ENCODE measurements around the gene ADAMTS20. TPM values are rescaled to one million over a fixed set of nuclear protein-coding genes. Genes with fewer than 3 reads are reported as not detected.
"Not testable (repeated sequence)": the region's sequence is repeated elsewhere in the genome, so short reads cannot be mapped to it uniquely, and the experiment has no call there.

The ADAMTS20 gene
- not detected for total RNA-seq

DNA sequence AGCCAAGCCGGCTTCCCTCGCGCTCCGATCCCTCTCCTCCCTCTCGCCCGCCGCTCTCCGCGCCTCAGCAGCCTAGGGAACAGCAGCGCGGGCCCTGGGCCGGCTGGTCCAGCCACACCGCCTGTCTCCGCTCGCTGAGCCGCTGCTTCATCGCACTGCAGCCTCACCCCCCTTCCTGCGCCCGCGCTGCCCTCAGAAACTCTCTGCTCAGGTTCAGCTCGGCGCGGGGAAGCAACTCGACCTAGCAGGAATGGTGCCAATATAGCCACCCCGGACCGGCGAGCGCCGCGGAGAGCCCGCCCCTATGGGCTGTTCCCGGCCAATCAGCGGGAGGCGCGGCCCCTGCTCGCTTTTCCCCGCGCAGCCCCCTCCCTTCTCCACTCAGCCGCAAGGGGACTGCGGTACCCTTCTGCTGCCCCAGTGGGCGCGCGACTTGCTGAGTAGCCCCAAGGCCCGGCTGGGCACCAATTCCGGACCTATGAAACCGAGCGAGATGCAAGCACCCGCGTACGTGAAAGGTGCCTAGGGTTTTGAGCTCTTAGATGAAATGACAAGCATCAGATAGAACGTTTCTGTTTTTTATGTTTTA is at the start of gene ADAMTS20:
ADAMTS20 (minus strand) TSS at position 233 of the 589 bp plus-strand sequence. CDS start 282 bp downstream, outside the sequence.
- DNase-seq (ENCODE audit: low spot score) (no peak), ATAC-seq (no peak)
- intact Hi-C loops (cut with DNase I) = no loop called here

- ATAC-seq (no peak), DNase-seq (ENCODE audit: low spot score) (no peak)
- intact Hi-C loops (cut with DNase I) = no loop called here
Measured at GRCh38 chr12:43599708-43600107, 47.7 kb upstream of the ADAMTS20 start.

DNA sequence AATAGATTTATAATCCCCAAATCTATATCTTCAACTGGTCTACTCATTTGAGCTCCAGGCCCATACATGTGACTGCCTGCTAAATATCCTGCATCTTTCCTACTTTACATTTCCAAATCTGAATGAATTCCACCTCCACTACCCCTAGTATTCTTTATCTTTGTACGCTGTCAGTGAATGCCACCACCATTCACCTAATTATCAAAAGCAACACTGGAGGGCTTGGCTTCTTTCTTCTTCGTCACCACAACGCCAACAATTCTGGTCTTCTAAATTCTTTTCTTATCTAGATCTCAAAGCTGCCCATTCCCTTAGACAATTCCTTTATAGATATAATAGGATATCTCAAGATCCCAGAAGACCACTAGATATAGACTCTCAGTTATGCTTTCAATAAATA is 47.1 kb upstream of the ADAMTS20 start:
- ATAC-seq = no peak
- DNase-seq (ENCODE audit: low spot score) = no peak
- intact Hi-C loops (cut with DNase I) = no loop called here

DNA sequence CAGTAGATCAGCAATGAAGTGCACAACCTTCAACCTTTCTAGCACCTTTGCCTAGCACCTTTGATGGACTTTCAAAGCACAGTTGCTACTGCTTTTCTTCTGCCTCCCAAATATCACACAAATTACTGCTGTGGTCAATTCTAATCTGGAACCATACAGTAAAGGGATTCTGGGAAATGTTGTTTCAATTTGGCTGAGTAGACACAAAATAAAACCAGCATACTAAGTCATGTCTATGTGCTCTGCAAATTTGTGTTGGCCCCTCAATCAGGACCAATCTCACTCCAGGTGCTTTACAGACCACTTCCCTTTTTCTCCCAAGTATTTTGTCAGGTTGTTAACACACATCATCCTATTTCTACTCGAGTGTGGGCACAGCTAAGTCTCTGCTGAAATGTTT is 38.3 kb upstream of the ADAMTS20 start:
- ATAC-seq = no peak
- intact Hi-C loops (cut with DNase I) = no loop called here
- no peak for DNase-seq (ENCODE audit: low spot score)

DNA sequence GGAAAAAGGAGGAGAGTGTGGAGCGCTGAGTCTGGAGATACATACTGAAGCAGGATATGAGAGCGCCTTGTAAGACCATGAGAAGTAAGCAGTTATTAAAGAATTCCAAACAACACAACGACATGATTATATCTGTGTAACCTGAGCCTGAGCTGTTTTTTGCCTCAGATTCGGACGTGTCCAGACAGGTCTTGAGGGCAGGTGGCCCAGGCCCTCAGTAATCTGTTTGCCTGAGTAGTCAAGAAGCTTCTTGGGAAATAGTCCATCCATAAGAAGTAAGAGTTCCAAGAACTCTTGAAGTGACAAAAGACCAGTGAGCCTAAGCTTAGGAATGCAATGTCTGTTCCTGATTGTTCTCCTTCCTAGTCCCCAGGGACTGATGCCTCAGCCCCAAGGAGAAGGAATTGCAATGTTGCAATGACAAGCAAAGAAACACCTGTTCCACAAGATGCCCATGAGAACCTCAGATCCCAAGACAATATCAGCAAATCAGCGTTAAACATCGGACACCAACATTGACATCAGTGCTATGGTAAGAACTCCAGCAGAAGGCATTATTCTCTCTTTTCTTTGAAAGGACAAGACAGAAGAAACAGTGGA is 34.7 kb upstream of the ADAMTS20 start:
- DNase-seq (ENCODE audit: low spot score) (no peak), ATAC-seq (no peak)
- intact Hi-C loops (cut with DNase I) = no loop called here

GRCh38 chr12:43585676-43586075 is 33.7 kb upstream of the ADAMTS20 start:
- no peak for ATAC-seq
- DNase-seq (ENCODE audit: low spot score) = no peak
- intact Hi-C loops (cut with DNase I) = no loop called here

DNA sequence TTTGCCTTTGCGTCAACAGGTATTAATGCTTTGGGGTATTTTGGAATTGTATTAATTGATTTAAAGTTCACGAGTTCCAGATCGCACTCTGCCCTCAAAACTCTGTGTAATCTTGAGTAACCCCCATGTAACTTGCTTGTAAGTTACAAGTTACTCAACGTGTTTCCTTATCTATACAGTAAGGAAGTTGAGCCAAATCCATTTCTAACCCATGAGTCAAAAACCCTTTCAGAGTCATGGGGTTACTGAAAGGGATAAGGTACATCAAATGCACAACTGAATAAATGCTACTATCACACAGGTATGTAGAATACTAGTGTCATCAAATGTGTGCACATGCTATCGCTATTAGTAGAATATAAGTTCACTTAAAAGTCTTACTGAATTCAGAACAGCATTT is 28.6 kb upstream of the ADAMTS20 start:
- intact Hi-C loops (cut with DNase I) = no loop called here
- DNase-seq (ENCODE audit: low spot score) (no peak), ATAC-seq (no peak)

DNA sequence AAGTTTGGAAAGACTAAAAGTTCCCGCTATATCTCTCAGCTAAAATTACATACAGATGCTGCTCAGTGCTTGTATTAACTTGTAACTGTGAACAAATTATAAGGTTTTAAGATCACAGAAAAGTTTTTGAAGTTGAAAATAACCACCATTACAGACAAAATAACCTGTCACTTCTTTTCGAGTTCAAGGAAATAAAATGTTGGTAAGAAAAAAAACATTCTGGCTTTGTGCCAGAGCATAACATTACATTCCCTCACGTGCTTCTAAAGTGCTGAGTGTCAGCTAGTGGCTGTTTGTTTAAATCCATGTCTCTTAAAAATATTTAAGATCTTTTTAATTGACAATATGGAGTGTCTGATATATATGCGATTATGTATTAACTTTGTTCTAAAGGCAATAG is 27.2 kb upstream of the ADAMTS20 start:
- no peak for DNase-seq (ENCODE audit: low spot score)
- ATAC-seq = no peak
- intact Hi-C loops (cut with DNase I) = no loop called here

DNA sequence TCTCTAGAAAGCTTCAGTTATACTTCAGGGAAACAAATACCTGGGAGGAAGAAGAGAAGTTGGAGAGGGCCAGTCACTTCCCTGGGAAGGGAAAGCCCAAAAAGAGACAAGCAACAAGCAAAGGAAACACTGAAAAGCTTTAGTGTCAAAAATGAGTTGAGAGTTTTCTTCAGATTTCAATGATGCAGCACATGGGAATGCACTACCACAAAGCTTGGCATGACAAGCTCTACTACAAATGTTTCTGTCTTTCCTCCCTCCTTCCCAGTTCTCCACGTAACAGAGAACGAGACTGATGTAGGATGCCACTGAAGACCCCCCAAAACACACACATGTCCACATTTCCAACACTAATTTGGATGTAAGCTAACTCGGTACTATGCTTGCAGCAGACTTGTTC is 26.8 kb upstream of the ADAMTS20 start:
- ATAC-seq (no peak), DNase-seq (ENCODE audit: low spot score) (no peak)
- intact Hi-C loops (cut with DNase I) = no loop called here

- intact Hi-C loops (cut with DNase I) = no loop called here
- DNase-seq (ENCODE audit: low spot score) (no peak), ATAC-seq (no peak)
Measured at GRCh38 chr12:43577381-43577780, 25.4 kb upstream of the ADAMTS20 start.

GRCh38 chr12:43576162-43576561 is 24.2 kb upstream of the ADAMTS20 start:
- DNase-seq (ENCODE audit: low spot score) (no peak), ATAC-seq (no peak)
- intact Hi-C loops (cut with DNase I) = no loop called here

DNA sequence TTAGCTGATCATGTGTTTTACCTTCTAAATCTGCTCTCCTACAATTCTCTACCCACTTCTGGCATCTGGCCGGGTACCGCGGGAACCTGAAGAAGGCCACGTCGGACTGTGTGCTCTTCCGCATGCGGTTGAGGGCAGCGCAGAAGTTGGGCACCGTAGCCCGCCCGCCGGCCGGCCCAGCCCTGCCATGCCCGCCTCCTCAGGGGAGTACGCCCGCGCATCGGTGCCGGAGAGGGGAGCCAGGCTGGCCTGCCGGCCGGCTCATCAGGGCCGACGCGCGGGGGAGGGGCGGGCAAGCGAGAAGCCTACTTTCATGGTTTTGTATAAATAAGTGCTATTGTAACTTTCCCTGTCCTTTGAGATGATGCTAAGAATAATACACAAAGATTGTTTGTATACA is 19.9 kb upstream of the ADAMTS20 start:
- intact Hi-C loops (cut with DNase I) = no loop called here
- no peak for ATAC-seq
- DNase-seq (ENCODE audit: low spot score) = no peak

- ATAC-seq = no peak
- intact Hi-C loops (cut with DNase I) = no loop called here
- no peak for DNase-seq (ENCODE audit: low spot score)
Measured at GRCh38 chr12:43556057-43556456, 4.1 kb upstream of the ADAMTS20 start.

DNA sequence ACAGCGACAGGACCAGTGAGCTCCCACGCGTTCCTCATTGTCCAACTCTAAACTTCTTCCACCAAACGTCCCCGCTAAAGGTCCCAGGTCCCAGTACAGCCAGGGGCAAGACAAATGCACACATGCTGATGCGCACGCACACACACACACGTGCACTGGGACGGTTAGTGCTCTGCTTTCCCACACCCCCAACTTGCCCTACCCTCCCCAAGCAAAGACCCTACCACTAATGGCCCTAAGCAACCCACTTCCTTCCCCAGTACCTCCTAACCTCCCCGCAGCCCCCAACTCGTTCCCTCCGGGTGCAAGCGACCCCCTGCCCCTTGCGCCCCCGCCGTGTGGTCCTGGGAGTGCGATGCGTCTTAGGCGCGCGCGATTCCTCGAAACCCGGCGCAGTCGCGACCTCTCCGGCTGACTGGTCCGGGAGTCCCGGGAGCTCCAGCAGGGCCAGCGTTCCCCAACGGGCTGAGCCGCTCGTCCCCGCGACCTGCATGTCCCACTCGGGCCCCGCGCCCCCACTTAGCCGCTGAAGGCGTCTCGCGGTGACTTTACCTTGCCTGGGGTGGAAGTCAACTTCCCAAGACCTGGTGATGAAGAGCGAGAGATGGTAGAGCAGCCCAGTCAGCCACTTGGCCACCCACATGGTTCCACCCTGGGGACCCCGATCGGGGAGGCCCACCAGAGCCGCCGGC is 578 bp downstream of the ADAMTS20 start:
- DNase-seq (ENCODE audit: low spot score) = no peak
- no peak for ATAC-seq

DNA sequence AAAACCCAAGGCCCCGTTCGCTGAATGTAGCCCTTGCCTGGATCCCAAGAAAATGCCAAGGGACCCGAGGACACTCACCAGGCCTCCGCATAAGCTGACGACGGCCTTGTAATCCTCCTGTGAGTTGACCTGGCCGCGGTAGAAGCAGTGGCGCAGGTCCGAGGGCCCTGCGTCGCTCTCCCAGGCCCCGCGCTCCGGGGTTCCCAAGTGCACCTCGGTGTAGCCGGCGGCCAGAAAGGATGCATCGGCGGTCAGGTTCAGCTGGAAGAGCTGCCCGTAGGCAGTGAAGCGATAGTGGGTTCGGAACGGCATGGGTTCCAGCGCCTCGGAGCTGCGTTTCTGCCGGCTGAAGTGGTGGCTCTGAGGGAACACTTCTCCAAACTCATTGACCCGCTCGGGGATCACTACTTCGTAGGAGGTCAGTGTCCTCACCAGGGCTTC is 1.2 kb downstream of the ADAMTS20 start:
- intact Hi-C loops (cut with DNase I) = no loop called here
- no peak for DNase-seq (ENCODE audit: low spot score)
- ATAC-seq = no peak

More for the DNA sequence above, 578 bp downstream of the ADAMTS20 start:
- intact Hi-C loops (cut with DNase I) = no loop called here

DNA sequence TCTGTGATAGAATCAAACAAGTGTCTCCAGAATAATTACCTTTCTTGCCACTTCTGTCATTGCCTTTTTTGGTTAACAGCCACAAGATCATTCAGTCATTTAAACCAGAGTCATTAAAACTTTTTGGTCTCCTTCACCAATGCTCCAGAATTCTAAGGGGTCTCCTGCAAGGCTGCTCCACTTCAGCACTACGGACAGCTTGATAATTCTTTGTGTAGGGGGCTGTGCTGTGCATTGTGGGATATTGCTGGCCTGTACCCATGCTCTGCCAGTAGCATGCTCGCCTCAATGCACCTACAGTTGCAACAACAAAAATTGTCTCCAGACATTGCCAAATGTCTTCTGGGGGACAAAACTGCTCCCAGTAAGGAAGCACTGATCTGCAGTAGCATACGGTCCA is 7.3 kb downstream of the ADAMTS20 start:
- DNase-seq (ENCODE audit: low spot score) = no peak
- intact Hi-C loops (cut with DNase I) = no loop called here
- ATAC-seq = no peak

DNA sequence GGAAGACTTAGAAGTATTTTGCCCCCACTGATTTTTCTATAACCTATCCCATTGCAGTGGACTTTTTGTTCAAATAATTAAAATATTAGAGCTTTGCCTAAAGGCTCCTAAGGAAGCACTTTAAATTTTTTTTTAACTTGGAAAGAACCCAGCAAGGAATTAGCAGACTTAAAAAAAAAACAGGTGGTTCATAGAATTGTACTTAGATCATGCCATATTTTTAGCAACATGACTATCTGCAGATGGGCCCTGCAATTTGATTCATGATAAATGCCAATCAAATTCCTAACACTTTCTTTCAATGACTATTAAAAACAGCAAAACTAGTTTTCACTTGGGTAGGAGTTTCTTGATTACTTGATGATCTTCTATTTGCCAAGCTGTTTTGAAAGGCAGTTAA is 11.5 kb downstream of the ADAMTS20 start:
- ATAC-seq (no peak), DNase-seq (ENCODE audit: low spot score) (no peak)
- intact Hi-C loops (cut with DNase I) = no loop called here

DNA sequence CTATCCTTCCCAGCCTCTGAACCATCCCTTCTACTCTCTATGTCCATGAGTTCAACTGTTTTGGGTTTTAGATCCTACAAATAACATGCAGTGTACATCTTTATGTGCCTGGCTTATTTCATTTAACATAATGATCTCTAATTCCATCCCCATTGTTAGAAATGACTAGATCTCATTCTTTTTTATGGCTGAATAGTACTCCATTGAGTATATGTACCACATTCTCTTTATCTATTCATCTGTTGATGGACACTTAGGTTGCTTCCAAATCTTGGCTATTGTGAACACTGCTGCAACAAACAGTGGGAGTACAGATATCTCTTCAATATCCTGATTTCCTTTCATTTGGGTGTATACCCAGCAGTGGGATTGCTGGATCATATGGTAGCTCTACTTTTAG is 14.3 kb downstream of the ADAMTS20 start:
- intact Hi-C loops (cut with DNase I); DNase-seq (ENCODE audit: low spot score); ATAC-seq: not testable (repeated sequence)

DNA sequence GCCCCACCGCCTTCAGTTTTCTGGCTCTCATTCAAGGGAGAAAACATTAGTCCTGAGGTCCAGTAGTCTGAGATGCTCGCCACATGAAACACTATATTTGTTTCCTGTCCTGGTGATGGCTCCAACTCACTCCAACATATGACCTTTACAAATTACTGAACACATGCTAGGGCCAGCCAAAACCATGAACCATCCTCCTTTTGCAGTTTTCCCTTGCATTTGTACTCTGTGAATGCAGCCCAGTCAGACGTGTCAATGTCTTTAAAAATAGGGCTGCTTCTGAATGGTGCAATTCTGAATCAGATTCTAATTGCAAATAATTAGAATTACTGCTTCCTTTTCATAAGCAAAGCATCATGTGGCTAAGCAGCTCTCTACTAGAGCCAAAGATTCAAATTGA is 36.0 kb downstream of the ADAMTS20 start:
- intact Hi-C loops (cut with DNase I) = no loop called here
- no peak for ATAC-seq
- no peak for DNase-seq (ENCODE audit: low spot score)

GRCh38 chr12:43501703-43502102 is 50.3 kb downstream of the ADAMTS20 start:
- DNase-seq (ENCODE audit: low spot score) (no peak), ATAC-seq (no peak)
- intact Hi-C loops (cut with DNase I) = no loop called here

All from sciatic nerve (tissue), 2 donors.